Upper lobe of left lung (tissue), 6 donors: ENCODE measurements around the gene MYLK. TPM values are rescaled to one million over a fixed set of nuclear protein-coding genes. Genes with fewer than 3 reads are reported as not detected.
A peak's percentile ranks its signal among the peaks of the same experiment; 100 is the strongest.
"Not testable (repeated sequence)": the region's sequence is repeated elsewhere in the genome, so short reads cannot be mapped to it uniquely, and the experiment has no call there.

Source experiments
- ATAC-seq, 2 donors: fragments of 200-7000 bp; cut with Tn5 transposase; one replicate each; pipeline ENCODE4 v1.9.1; 2022; ENCODE audit warnings: mild to moderate bottlenecking in 2 of 2, moderate library complexity in 2 of 2; ENCODE audit not compliant: low FRiP score in 2 of 2
- DNase-seq, 2 donors: peaks; one replicate each; pipeline ENCODE4 v3.0.0-alpha.2; 2019 to 2020
- H3K27ac ChIP-seq, 4 donors: fragments of 200-600 bp; sonication (generic); one replicate each; pipeline ENCODE4 v1.5.1; 2016 to 2019
- H3K27me3 ChIP-seq, 4 donors: fragments of 200-600 bp; sonication (generic); one replicate each; pipeline ENCODE4 v1.5.1; 2017 to 2019
- H3K36me3 ChIP-seq, 4 donors: fragments of 200-600 bp; sonication (generic); one replicate each; pipeline ENCODE4 v1.5.1; 2016 to 2019
- H3K4me1 ChIP-seq, 4 donors: fragments of 200-600 bp; sonication (generic); one replicate each; pipeline ENCODE4 v1.5.1; 2018 to 2019
- H3K4me3 ChIP-seq, 4 donors: fragments of 200-600 bp; sonication (generic); one replicate each; pipeline ENCODE4 v1.5.1; 2017 to 2019; ENCODE audit warnings: mild to moderate bottlenecking in 2 of 4, moderate library complexity in 1 of 4
- H3K9me3 ChIP-seq, 4 donors: fragments of 200-600 bp; sonication (generic); one replicate each; pipeline ENCODE4 v1.5.1; 2018 to 2019
- EP300 ChIP-seq, 4 donors: sonication (generic); formaldehyde crosslinking; IDR thresholded peaks; one replicate each; pipeline ENCODE4 v1.5.1; 2017; ENCODE audit warnings: antibody characterized with exemption in 4 of 4, control low read depth in 2 of 4
- POLR2A ChIP-seq, 4 donors: fragments of 450-650 bp; IDR thresholded peaks; one replicate each; pipeline ENCODE4 v1.5.1; 2016 to 2017; ENCODE audit warnings: antibody characterized with exemption in 4 of 4, mild to moderate bottlenecking in 2 of 4
- POLR2AphosphoS5 ChIP-seq, 2 donors: sonication (generic); formaldehyde crosslinking; IDR thresholded peaks; one replicate each; pipeline ENCODE4 v1.5.1; 2017; ENCODE audit warnings: antibody characterized with exemption in 2 of 2
- WGBS, 2 donors: methylation state at CpG; one replicate each; pipeline ENCODE4 v1.1.5; 2017 to 2018; 5-methylcytosine and 5-hydroxymethylcytosine counted together
- total RNA-seq, 6 donors: library from RNA; depleted of rRNA in 4 of 6; stranded (reverse); fragments of >200 nt in 4 of 6; gene quantifications; one replicate each; pipeline versions ENCODE4 v1.1.0 to v1.2.1, GENCODE V29; 2016 to 2021
- TF ChIP-seq, protein P1 (sequence below), 6 experiments: fragments of 450-650 bp in 4 of 6; fragments of 200-600 bp in 2 of 6; sonication (generic) in 2 of 6; IDR thresholded peaks; one replicate each; pipeline ENCODE4 v1.5.1; 2016 to 2019; ENCODE audit warnings: antibody characterized with exemption in 6 of 6
- donor health status: DM: no; HTN: no; CAD: no; lungs with moderate emphysema.
- donor health status: DM: no; HTN: yes; CAD: no; lungs with severe emphysema.

MYLK gene
- total RNA-seq, 6 donors from 2014 or later, result 105 to 378 (median 160) TPM

DNA sequence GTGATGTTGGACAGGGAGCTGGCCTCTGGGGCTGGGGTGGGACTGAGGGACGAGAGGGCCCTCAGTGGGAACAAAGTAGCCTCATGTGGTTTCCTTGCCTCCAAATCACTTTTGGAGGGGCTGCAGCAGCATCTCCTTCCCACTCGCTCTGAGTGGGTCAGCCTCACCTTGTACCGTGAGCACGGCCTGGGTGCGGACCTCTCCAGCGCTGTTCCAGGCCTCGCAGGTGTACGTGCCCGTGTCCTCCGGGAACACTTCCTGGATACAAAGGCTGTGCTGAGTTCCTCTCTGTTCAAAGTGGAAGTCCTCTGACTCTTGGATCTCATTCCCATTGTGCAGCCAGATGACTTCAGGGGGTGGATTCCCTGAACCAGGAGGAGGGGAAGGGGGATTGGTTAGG is 175.6 kb downstream of the MYLK start:
- Histone ChIP-seq H3K4me3 (no peak overlapping the region), H3K27ac (no peak overlapping the region), H3K36me3 (peaks cover 0 to 6% (median 0%) of the 10 kb centered on the region in 4 donors), H3K9me3 (no peaks in the 10 kb centered on the region), H3K4me1 (peaks cover 5 to 21% (median 13%) of the 10 kb centered on the region in 4 donors), H3K27me3 (no peaks in the 10 kb centered on the region)
- TF ChIP-seq POLR2AphosphoS5 (IDR thresholded peaks at IDR 0.05) (no peak), EP300 (IDR thresholded peaks at IDR 0.05) (no peak), POLR2A (IDR thresholded peaks at IDR 0.05) (no peak)
- TF ChIP-seq, protein P1, sequence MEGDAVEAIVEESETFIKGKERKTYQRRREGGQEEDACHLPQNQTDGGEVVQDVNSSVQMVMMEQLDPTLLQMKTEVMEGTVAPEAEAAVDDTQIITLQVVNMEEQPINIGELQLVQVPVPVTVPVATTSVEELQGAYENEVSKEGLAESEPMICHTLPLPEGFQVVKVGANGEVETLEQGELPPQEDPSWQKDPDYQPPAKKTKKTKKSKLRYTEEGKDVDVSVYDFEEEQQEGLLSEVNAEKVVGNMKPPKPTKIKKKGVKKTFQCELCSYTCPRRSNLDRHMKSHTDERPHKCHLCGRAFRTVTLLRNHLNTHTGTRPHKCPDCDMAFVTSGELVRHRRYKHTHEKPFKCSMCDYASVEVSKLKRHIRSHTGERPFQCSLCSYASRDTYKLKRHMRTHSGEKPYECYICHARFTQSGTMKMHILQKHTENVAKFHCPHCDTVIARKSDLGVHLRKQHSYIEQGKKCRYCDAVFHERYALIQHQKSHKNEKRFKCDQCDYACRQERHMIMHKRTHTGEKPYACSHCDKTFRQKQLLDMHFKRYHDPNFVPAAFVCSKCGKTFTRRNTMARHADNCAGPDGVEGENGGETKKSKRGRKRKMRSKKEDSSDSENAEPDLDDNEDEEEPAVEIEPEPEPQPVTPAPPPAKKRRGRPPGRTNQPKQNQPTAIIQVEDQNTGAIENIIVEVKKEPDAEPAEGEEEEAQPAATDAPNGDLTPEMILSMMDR (IDR thresholded peaks at IDR 0.05), result no peak
- no peak for ATAC-seq
- DNase-seq, result no peak
- 78 to 84% methylated on average over 2 to 10 of the region's 10 CpGs for WGBS, 2 donors

DNA sequence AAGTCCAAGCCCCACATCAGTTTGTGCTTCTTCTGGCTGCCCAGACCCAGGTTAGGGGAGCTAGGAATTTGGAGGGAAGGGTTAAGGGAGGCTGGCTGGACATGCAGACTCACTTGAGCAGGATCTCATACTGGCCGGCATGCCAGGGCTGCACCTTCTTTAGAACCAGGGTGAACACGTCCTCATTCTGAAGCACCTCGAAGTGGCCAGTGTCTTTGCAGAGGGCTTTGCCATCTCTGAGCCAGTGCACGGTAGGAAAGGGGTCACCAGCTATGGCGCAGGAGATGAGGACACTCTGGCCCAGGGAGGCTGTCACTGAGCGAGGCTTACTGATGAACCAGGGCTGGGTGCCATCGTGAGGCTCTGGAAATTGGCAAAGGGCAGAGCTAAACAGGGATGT is 176.5 kb downstream of the MYLK start:
- H3K4me3 ChIP-seq, ATAC-seq, H3K27ac ChIP-seq, DNase-seq, H3K9me3 ChIP-seq, H3K36me3 ChIP-seq, H3K27me3 ChIP-seq: not testable (repeated sequence)
- 88 to 90% methylated on average over 7 of the region's 7 CpGs for WGBS, 2 donors
- peaks cover 5 to 21% (median 16%) of the 10 kb centered on the region in 4 donors for H3K4me1 ChIP-seq

DNA sequence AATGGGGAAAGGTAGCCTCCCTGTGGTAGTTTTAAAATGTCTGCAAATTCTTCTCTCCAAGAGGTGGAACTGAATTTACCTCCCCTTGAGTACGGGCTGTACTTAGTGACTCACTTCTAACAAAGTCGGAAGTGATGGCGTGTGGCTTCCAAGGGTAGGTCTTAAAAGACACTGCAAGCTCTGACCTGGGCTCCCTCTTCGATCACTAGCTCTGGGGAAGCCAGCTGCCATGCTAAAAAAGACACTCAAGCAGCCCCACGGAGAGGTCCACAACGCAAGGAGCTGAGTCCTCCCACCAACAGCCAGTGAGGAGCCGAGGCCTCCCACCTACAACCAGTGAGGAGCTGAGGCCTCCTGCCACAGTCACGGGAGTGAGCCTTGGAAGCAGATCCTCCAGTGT is 177.3 kb downstream of the MYLK start:
- TF ChIP-seq POLR2AphosphoS5 (IDR thresholded peaks at IDR 0.05), result no peak
- DNase-seq (no peak), ATAC-seq (no peak)
- 94 to 96% methylated on average over 5 to 6 of the region's 8 CpGs for WGBS, 2 donors
- H3K4me1 ChIP-seq, result peaks cover 10 to 20% (median 18%) of the 10 kb centered on the region in 4 donors
- H3K36me3 ChIP-seq, result peaks cover 0 to 6% (median 0%) of the 10 kb centered on the region in 4 donors
- no peaks in the 10 kb centered on the region for H3K27me3 ChIP-seq
- H3K9me3 ChIP-seq, result no peaks in the 10 kb centered on the region
- no peak overlapping the region for H3K27ac ChIP-seq
- H3K4me3 ChIP-seq, result no peak overlapping the region

DNA sequence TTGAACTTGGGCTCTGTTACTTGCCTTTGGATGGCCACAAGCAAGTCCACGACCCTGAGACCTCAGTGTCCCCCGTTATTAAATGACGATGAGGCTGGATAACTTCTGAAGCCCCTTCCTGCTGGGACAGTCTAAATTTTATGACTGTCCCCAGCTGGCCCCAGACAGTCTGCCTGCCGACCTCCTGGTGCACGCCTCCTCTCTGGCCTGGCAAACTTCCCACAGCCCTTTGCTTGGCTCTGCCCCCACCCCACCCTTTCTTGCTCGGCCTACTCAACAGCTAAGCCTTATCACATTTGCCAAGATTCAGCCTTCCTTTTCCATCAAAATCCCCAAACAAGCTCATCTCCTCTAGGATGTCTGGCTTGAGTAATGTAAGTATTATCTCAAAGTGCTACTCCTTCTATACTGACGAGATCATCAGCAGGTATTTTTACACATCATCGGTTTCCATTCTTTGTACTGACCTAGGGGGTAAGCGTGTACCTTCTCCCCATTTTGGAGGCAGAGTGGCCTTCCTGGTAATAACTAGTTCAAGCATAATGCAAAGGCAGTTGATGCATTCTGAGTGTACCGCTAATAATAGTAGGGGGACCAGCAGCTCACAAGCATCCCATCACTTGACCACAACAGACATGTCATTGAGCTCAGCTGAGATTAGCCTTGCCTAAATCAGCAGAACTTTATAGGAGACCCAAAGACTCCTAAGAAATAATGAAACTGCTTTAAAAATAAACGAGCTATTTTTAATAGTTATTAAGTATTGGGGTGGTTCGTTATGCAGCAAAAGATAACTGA is 178.4 kb downstream of the MYLK start:
- 58 to 66% methylated on average over 11 to 12 of the region's 12 CpGs for WGBS, 2 donors
- no peak for ATAC-seq
- DNase-seq, result no peak
- Histone ChIP-seq H3K27ac (peak overlapping the region in 1 of 4 donors; percentile 42), H3K4me3 (no peak overlapping the region), H3K4me1 (peaks cover 14 to 28% (median 23%) of the 10 kb centered on the region in 4 donors), H3K27me3 (no peaks in the 10 kb centered on the region), H3K36me3 (peaks cover 0 to 6% (median 0%) of the 10 kb centered on the region in 4 donors), H3K9me3 (no peaks in the 10 kb centered on the region)
- TF ChIP-seq POLR2AphosphoS5 (IDR thresholded peaks at IDR 0.05) (no peak), POLR2A (IDR thresholded peaks at IDR 0.05) (no peak), EP300 (IDR thresholded peaks at IDR 0.05) (no peak)
- TF ChIP-seq, protein P1 (IDR thresholded peaks at IDR 0.05), result no peak

DNA sequence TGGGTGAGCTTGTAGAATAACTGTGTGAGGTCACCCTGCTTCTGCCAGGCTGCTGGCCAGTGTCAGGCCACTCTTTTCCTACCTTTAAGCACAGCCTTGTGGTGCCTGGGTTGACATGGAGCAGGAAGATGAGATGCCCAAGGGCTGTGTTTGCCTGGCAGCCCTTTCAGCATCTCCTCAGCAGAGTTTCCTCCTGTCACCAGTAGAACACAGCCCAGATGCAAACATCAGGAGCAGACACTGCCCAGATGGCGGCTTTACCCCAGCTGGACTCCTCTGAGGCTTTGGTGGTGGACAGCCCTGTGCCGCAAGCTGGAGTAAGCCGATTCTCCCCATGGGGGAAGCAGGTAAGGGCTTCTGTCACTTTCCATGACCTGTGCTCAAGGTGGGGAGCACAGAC is 180.5 kb downstream of the MYLK start:
- peak overlapping the region in 3 of 4 donors; percentile 1 to 77 (median 23) for H3K27ac ChIP-seq
- H3K9me3 ChIP-seq, H3K27me3 ChIP-seq, DNase-seq, H3K4me3 ChIP-seq, ATAC-seq, H3K36me3 ChIP-seq: not testable (repeated sequence)
- H3K4me1 ChIP-seq, result peaks cover 14 to 33% (median 25%) of the 10 kb centered on the region in 4 donors
- 81 to 100% methylated on average over 2 to 3 of the region's 3 CpGs for WGBS, 2 donors

DNA sequence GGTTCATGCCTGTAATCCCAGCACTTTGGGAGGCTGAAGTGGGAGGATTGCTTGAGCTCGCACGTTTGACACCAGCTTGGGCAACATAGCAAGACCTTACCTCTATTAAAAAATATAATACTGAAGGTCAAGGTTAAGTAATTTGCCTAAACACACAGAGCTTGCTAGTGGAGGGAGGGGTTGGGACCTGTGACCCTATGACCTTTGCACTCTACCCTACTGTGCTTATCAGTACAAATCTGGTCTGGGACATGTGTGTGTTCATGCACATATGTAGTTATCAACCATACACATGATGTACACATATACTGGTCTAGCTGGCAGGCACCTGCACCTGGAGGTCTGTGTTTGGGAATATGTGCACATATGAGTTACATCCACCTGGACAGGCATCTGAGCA is 181.4 kb downstream of the MYLK start:
- no peak for ATAC-seq
- 71 to 83% methylated on average over 2 of the region's 2 CpGs for WGBS, 2 donors
- peak overlapping the region in 2 of 4 donors; percentile 17 to 77 for H3K27ac ChIP-seq
- no peaks in the 10 kb centered on the region for H3K9me3 ChIP-seq
- H3K4me3 ChIP-seq, result no peak overlapping the region
- H3K4me1 ChIP-seq, result peaks cover 17 to 39% (median 28%) of the 10 kb centered on the region in 4 donors
- H3K36me3 ChIP-seq, result no peaks in the 10 kb centered on the region
- TF ChIP-seq, protein P1 (IDR thresholded peaks at IDR 0.05), result no peak
- TF ChIP-seq EP300 (IDR thresholded peaks at IDR 0.05), result no peak
- TF ChIP-seq POLR2AphosphoS5 (IDR thresholded peaks at IDR 0.05), result no peak
- TF ChIP-seq POLR2A (IDR thresholded peaks at IDR 0.05), result no peak
- H3K27me3 ChIP-seq, result no peaks in the 10 kb centered on the region
- DNase-seq, result no peak
